Body of pancreas (tissue), 4 donors: ENCODE data around the gene SYNE2.

Experiments used
- POLR2A ChIP-seq, 3 donors: fragments of 450-650 bp; IDR thresholded peaks; one replicate each; pipeline ENCODE4 v1.6.1; 2016; ENCODE audit warnings: antibody characterized with exemption in 3 of 3, mild to moderate bottlenecking in 2 of 3
- TF ChIP-seq, protein P1 (sequence below), 7 experiments: fragments of 450-650 bp in 4 of 7; fragments of 200-600 bp in 3 of 7; sonication (generic) in 3 of 7; IDR thresholded peaks; one replicate each; pipeline ENCODE4 v1.5.1; 2016 to 2019; ENCODE audit warnings: antibody characterized with exemption in 7 of 7

- TF ChIP-seq POLR2A (IDR thresholded peaks at IDR 0.05), result no peak
- TF ChIP-seq, protein P1, sequence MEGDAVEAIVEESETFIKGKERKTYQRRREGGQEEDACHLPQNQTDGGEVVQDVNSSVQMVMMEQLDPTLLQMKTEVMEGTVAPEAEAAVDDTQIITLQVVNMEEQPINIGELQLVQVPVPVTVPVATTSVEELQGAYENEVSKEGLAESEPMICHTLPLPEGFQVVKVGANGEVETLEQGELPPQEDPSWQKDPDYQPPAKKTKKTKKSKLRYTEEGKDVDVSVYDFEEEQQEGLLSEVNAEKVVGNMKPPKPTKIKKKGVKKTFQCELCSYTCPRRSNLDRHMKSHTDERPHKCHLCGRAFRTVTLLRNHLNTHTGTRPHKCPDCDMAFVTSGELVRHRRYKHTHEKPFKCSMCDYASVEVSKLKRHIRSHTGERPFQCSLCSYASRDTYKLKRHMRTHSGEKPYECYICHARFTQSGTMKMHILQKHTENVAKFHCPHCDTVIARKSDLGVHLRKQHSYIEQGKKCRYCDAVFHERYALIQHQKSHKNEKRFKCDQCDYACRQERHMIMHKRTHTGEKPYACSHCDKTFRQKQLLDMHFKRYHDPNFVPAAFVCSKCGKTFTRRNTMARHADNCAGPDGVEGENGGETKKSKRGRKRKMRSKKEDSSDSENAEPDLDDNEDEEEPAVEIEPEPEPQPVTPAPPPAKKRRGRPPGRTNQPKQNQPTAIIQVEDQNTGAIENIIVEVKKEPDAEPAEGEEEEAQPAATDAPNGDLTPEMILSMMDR (IDR thresholded peaks at IDR 0.05), result no peak
Observed at GRCh38 chr14:63939006-63939270, 86.1 kb downstream of the SYNE2 start.
